ENCODE measurements around the gene MBTPS2. TPM values are rescaled to one million over a fixed set of nuclear protein-coding genes. Genes with fewer than 3 reads are reported as not detected.

Gene MBTPS2

DNA sequence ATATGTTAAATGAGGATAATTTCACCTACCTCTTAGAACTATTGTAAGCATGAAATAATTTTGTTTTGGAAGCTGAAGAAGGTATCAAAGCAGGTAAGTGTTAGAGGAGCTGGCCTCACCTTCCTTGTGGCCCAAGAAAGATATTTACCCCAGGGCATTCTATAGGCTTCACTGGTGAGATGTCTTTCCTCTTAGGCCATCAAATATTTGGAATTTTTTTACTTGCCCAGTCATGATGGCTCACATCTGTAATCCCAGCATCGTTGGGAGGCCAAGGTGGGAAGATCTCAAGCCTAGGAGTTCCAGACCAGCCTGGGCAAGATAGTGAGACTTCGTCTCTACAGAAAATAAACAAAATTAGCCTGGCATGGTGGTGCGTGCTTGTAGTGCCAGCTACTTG, 95.0 kb downstream of the MBTPS2 start:
- H3K14ac ChIP-seq (ENCODE audit: low read length) = no peak overlapping the region
- H3K4me3 ChIP-seq (ENCODE audit: low read length in 2 of 2) = no peak overlapping the region
- H4K8ac ChIP-seq (ENCODE audit: low read depth, low read length) = no peak overlapping the region
- no peak overlapping the region for H2BK5ac ChIP-seq (ENCODE audit: low read length)
- DNase-seq (ENCODE audit: low spot score) = no peak
- H3K4ac ChIP-seq (ENCODE audit: low read length) = no peak overlapping the region
- H4K91ac ChIP-seq (ENCODE audit: low read depth, low read length, poor library complexity) = no peak overlapping the region
- no peaks in the 10 kb centered on the region for H3K27me3 ChIP-seq (ENCODE audit: control insufficient read depth in 3 of 3, insufficient read depth in 3 of 3, low read depth in 1 of 3, low read length in 3 of 3)
- H2AK5ac ChIP-seq (ENCODE audit: low read depth, low read length) = no peak overlapping the region
- H2BK120ac ChIP-seq (ENCODE audit: low read depth, low read length) = no peak overlapping the region
- H3K36me3 ChIP-seq (replicated peaks in 1 of 2; ENCODE audit: control insufficient read depth in 2 of 2, insufficient read depth in 2 of 2, low read length in 2 of 2) = no peaks in the 10 kb centered on the region
- no peak overlapping the region for H3K4me2 ChIP-seq (ENCODE audit: insufficient read depth, low read length, poor library complexity, severe bottlenecking)
- H2BK12ac ChIP-seq (ENCODE audit: low read length) = no peak overlapping the region
- H3K9me3 ChIP-seq (replicated peaks in 1 of 2; ENCODE audit: control insufficient read depth in 2 of 2, insufficient read depth in 1 of 2, low read depth in 1 of 2, low read length in 2 of 2) = no peaks in the 10 kb centered on the region
- no peak overlapping the region for H3K27ac ChIP-seq (replicated peaks; ENCODE audit: low read length)
- H3K9ac ChIP-seq (ENCODE audit: low read depth, low read length, poor library complexity) = no peak overlapping the region
- H2BK15ac ChIP-seq (ENCODE audit: low read length) = no peak overlapping the region
- H3K18ac ChIP-seq (ENCODE audit: low read length) = no peak overlapping the region
- no peak overlapping the region for H2AFZ ChIP-seq (ENCODE audit: low read length)
- no CpG with 5 or more reads among the region's 3 CpGs for WGBS, 2 donors (ENCODE audit: extremely low coverage in 2 of 2, insufficient read length in 2 of 2, insufficient replicate concordance in 1 of 2)
- no peak overlapping the region for H3K23ac ChIP-seq (ENCODE audit: low read depth, low read length, poor library complexity)
- peaks cover 4 to 10% of the 10 kb centered on the region in 2 donors for H3K4me1 ChIP-seq (ENCODE audit: control insufficient read depth in 2 of 2, insufficient read depth in 1 of 2, low read depth in 1 of 2, low read length in 2 of 2)
- no peaks in the 10 kb centered on the region for H3K79me1 ChIP-seq (ENCODE audit: low read depth, low read length)

Small RNAs within 50 kb of the gene (small RNA-seq; reads per million reads assigned to genes)
- not detected for gene U73479.1 (ENCODE audit: insufficient read depth)

Data from neuronal stem cell (in vitro differentiated cells).